Activated CD4-positive, alpha-beta T cell treated with anti-CD3 and anti-CD28 coated beads for 48 hours (primary cell): ENCODE data around the gene SLF1.

ENCODE experiments used
- DNase-seq: peaks from one replicate; pipeline ENCODE4 v3.0.0-alpha.2; 2020

Gene SLF1

GRCh38 chr5:94725142-94725541, 106.7 kb downstream of the SLF1 start:
- no peak for DNase-seq

GRCh38 chr5:94731471-94731870, 113.0 kb downstream of the SLF1 start:
- DNase-seq: no peak

GRCh38 chr5:94736498-94736897, 118.0 kb downstream of the SLF1 start:
- no peak for DNase-seq

- no peak for DNase-seq
These were observed 121.8 kb downstream of the SLF1 start for GRCh38 chr5:94740286-94740685.

GRCh38 chr5:94742852-94743251, 124.4 kb downstream of the SLF1 start:
- no peak for DNase-seq

GRCh38 chr5:94744906-94745305, 126.4 kb downstream of the SLF1 start:
- no peak for DNase-seq

GRCh38 chr5:94745786-94746730, 127.6 kb downstream of the SLF1 start:
- no peak for DNase-seq

GRCh38 chr5:94746731-94747124, 128.3 kb downstream of the SLF1 start:
- DNase-seq: no peak
